ENCODE measurements around the gene SMCR8. TPM values are rescaled to one million over a fixed set of nuclear protein-coding genes. Genes with fewer than 3 reads are reported as not detected.

Gene SMCR8
- polyA plus RNA-seq, 1 of the 3 experiments (the other 2 are of a cell fraction): 5.6 TPM

DNA sequence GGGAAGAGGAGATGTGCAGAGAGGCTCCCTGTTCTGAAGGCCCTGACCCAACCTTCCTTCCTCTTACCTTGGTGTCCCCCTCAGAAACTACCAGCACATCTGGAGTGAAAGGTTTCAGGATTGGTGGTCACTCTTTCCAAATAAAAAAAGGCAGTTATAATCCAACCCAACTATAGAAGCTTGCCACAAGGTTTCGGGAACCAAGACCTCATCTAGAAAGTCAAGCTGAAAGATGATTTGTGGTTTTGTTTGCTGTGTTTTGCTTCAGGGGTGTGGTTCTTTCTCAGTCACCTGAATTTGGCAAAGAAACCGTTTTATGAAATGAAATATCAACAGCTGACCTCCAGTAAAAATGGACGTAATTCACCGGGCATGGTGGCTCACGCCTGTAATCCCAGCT, 28.9 kb downstream of the SMCR8 start (continued):
- TF ChIP-seq, protein P1, sequence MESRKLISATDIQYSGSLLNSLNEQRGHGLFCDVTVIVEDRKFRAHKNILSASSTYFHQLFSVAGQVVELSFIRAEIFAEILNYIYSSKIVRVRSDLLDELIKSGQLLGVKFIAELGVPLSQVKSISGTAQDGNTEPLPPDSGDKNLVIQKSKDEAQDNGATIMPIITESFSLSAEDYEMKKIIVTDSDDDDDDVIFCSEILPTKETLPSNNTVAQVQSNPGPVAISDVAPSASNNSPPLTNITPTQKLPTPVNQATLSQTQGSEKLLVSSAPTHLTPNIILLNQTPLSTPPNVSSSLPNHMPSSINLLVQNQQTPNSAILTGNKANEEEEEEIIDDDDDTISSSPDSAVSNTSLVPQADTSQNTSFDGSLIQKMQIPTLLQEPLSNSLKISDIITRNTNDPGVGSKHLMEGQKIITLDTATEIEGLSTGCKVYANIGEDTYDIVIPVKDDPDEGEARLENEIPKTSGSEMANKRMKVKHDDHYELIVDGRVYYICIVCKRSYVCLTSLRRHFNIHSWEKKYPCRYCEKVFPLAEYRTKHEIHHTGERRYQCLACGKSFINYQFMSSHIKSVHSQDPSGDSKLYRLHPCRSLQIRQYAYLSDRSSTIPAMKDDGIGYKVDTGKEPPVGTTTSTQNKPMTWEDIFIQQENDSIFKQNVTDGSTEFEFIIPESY (IDR thresholded peaks at IDR 0.05; ENCODE audit: borderline replicate concordance, low read depth): no peak
- no peak for TF ChIP-seq POLR2AphosphoS5 (IDR thresholded peaks at IDR 0.05; ENCODE audit: low read depth, low read length)
- TF ChIP-seq, protein P2, sequence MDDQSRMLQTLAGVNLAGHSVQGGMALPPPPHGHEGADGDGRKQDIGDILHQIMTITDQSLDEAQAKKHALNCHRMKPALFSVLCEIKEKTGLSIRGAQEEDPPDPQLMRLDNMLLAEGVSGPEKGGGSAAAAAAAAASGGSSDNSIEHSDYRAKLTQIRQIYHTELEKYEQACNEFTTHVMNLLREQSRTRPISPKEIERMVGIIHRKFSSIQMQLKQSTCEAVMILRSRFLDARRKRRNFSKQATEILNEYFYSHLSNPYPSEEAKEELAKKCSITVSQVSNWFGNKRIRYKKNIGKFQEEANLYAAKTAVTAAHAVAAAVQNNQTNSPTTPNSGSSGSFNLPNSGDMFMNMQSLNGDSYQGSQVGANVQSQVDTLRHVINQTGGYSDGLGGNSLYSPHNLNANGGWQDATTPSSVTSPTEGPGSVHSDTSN (IDR thresholded peaks at IDR 0.05): no peak

DNA sequence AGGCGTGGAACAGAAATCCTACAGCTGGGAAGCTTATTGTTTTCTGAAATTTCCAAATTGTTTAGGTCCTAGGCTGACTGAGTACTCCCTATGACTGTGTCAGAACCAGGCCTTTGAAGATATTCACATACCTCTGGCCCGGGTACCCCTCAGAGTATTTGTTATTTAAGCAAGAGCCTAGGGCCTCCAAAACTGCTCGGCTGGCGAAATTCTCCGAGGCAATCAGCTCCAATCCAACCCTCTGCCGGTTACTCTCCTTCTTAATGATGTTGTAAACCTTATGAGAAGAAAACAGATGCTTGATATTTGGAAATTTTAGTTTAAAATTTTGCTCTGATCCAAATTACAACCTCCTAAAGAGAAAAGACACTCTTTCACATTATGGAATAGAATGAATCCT, 38.4 kb downstream of the SMCR8 start:
- H3K4me1 ChIP-seq (ENCODE audit: control insufficient read depth in 1 of 2, insufficient read depth in 2 of 2, low read depth in 1 of 2, low read length in 1 of 2): no peaks in the 10 kb centered on the region
- POLR2A ChIA-PET: no interaction called here
- TF ChIP-seq, protein P3, sequence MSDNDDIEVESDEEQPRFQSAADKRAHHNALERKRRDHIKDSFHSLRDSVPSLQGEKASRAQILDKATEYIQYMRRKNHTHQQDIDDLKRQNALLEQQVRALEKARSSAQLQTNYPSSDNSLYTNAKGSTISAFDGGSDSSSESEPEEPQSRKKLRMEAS (IDR thresholded peaks at IDR 0.05; ENCODE audit: low read depth): no peak
- no peak for TF ChIP-seq GABPA (IDR thresholded peaks at IDR 0.05; ENCODE audit: low read depth)
- TF ChIP-seq, protein P4, sequence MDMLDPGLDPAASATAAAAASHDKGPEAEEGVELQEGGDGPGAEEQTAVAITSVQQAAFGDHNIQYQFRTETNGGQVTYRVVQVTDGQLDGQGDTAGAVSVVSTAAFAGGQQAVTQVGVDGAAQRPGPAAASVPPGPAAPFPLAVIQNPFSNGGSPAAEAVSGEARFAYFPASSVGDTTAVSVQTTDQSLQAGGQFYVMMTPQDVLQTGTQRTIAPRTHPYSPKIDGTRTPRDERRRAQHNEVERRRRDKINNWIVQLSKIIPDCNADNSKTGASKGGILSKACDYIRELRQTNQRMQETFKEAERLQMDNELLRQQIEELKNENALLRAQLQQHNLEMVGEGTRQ (IDR thresholded peaks at IDR 0.05; ENCODE audit: borderline replicate concordance, low read depth, low read length): no peak
- TF ChIP-seq, protein P1 (IDR thresholded peaks at IDR 0.05; ENCODE audit: borderline replicate concordance, low read depth): no peak
- no peak for TF ChIP-seq FOXM1 (IDR thresholded peaks at IDR 0.05; ENCODE audit: low read depth)
- no peak for TF ChIP-seq SIN3A (IDR thresholded peaks at IDR 0.05; ENCODE audit: borderline replicate concordance, low read depth, low read length)

More for the DNA sequence above, 38.4 kb downstream of the SMCR8 start:
- no peaks in the 10 kb centered on the region for H4K20me1 ChIP-seq (ENCODE audit: insufficient read depth)
- no peak overlapping the region for H3K27ac ChIP-seq (ENCODE audit: low read depth in 2 of 2, low read length in 1 of 2)
- no peak overlapping the region for H3K4me2 ChIP-seq
- H3K79me2 ChIP-seq (ENCODE audit: insufficient read depth): no peaks in the 10 kb centered on the region
- H3K9me3 ChIP-seq: no peaks in the 10 kb centered on the region
- H2AFZ ChIP-seq (ENCODE audit: low read depth): no peak overlapping the region
- H3K9me2 ChIP-seq: no peaks in the 10 kb centered on the region
- 87% methylated on average over 6 of the region's 6 CpGs for WGBS (ENCODE audit: low lambda C conversion rate)
- no peaks in the 10 kb centered on the region for H3K27me3 ChIP-seq (ENCODE audit: insufficient read depth)
- CTCF ChIA-PET: no interaction called here
- H3K36me3 ChIP-seq (replicated peaks in 1 of 2; ENCODE audit: control insufficient read depth in 1 of 2, insufficient read depth in 2 of 2, low read length in 1 of 2): peaks cover 0 to 6% of the 10 kb centered on the region in 2 experiments
- H3K4me3 ChIP-seq (ENCODE audit: low read depth in 2 of 2, low read length in 1 of 2): no peak overlapping the region
- H3K9ac ChIP-seq: no peak overlapping the region
- peaks cover 5% of the 10 kb centered on the region for H3F3A ChIP-seq (replicated peaks; ENCODE audit: insufficient read depth)
- DNase-seq: no peak

All from SK-N-SH (cell line).